ENCODE measurements around the gene ITPR2.
"Not testable (repeated sequence)": the region's sequence is repeated elsewhere in the genome, so short reads cannot be mapped to it uniquely, and the experiment has no call there.

DNA sequence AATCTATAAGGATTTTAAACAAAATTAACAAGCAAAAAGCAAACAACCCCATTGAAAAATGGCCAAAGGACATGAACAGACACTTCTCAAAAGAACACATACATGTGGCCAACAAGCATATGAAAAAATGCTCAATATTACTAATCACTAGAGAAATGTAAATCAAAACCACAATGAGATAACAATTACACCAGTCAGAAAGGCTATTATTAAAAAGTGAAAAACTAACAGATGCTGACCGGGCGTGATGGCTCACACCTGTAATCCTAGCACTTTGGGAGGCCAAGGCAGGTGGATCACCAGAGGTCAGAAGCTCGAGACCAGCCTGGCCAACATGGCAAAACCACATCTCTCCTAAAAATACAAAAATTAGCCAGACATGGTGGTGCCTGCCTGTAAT is 315.7 kb downstream of the ITPR2 start:
- TF ChIP-seq, protein P1, sequence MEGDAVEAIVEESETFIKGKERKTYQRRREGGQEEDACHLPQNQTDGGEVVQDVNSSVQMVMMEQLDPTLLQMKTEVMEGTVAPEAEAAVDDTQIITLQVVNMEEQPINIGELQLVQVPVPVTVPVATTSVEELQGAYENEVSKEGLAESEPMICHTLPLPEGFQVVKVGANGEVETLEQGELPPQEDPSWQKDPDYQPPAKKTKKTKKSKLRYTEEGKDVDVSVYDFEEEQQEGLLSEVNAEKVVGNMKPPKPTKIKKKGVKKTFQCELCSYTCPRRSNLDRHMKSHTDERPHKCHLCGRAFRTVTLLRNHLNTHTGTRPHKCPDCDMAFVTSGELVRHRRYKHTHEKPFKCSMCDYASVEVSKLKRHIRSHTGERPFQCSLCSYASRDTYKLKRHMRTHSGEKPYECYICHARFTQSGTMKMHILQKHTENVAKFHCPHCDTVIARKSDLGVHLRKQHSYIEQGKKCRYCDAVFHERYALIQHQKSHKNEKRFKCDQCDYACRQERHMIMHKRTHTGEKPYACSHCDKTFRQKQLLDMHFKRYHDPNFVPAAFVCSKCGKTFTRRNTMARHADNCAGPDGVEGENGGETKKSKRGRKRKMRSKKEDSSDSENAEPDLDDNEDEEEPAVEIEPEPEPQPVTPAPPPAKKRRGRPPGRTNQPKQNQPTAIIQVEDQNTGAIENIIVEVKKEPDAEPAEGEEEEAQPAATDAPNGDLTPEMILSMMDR (IDR thresholded peaks at IDR 0.05; ENCODE audit: low read length): not testable (repeated sequence)
- not testable (repeated sequence) for TF ChIP-seq EZH2 (optimal IDR thresholded peaks at IDR 0.05; ENCODE audit: low read depth, low read length)

Data from MM.1S (cell line).